Measurements from ENCODE around the gene CLDND2. TPM values are rescaled to one million over a fixed set of nuclear protein-coding genes. Genes with fewer than 3 reads are reported as not detected.

Gene CLDND2
- total RNA-seq, 4 donors from 2014 or later: not detected

DNA sequence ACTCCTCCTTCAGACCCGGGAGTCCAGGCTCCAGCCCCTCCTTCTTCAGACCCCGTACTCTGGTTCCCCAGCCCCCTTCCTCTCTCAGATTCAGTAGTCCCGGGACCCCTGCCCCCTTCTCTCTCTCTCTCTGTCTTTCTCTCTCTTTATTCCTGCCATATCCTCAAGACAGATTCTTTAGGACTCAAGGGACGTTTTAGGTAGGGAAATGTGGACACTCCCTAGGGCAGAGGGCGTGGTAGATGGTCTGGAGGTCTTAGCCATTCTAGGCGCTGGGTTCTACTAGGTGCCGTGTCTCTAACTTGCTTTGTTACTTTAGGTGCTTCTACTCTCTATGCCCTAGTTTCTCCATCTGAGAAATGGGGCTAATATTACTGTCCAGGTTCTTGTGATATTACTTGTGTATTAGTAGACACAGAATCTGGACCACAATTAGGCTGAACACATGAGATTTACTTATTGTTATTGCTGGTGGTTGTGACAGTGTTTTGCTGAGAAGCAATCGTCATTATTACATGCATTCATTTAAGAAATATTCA lies 22.3 kb upstream of the CLDND2 start:
- ATAC-seq: no peak
- TF ChIP-seq POLR2A (IDR thresholded peaks at IDR 0.05) (no peak), EP300 (IDR thresholded peaks at IDR 0.05) (no peak), POLR2AphosphoS5 (IDR thresholded peaks at IDR 0.05) (no peak), CTCF (IDR thresholded peaks at IDR 0.05) (no peak)
- Histone ChIP-seq H3K27me3 (no peaks in the 10 kb centered on the region), H3K36me3 (no peaks in the 10 kb centered on the region), H3K4me1 (peaks cover 0 to 13% (median 5%) of the 10 kb centered on the region in 3 donors), H3K9me3 (no peaks in the 10 kb centered on the region), H3K4me3 (no peak overlapping the region), H3K27ac (no peak overlapping the region)
- 57 to 69% methylated on average over 6 to 8 of the region's 8 CpGs for WGBS, 2 donors (ENCODE audit: low coverage in 1 of 2)

- Histone ChIP-seq H3K4me1 (peaks cover 0 to 6% (median 0%) of the 10 kb centered on the region in 3 donors), H3K36me3 (no peaks in the 10 kb centered on the region), H3K4me3 (no peak overlapping the region), H3K9me3 (no peaks in the 10 kb centered on the region), H3K27me3 (no peaks in the 10 kb centered on the region), H3K27ac (no peak overlapping the region)
- WGBS, 2 donors (ENCODE audit: low coverage in 1 of 2): 84% methylated on average over 3 of the region's 14 CpGs; no CpG with 5 or more reads in 1 of the 2 donors
- TF ChIP-seq CTCF (IDR thresholded peaks at IDR 0.05): no peak
- no peak for TF ChIP-seq POLR2AphosphoS5 (IDR thresholded peaks at IDR 0.05)
- TF ChIP-seq EP300 (IDR thresholded peaks at IDR 0.05): no peak
- no peak for TF ChIP-seq POLR2A (IDR thresholded peaks at IDR 0.05)
- no peak for ATAC-seq
Observed at GRCh38 chr19:51389143-51389542, 20.3 kb upstream of the CLDND2 start.

DNA sequence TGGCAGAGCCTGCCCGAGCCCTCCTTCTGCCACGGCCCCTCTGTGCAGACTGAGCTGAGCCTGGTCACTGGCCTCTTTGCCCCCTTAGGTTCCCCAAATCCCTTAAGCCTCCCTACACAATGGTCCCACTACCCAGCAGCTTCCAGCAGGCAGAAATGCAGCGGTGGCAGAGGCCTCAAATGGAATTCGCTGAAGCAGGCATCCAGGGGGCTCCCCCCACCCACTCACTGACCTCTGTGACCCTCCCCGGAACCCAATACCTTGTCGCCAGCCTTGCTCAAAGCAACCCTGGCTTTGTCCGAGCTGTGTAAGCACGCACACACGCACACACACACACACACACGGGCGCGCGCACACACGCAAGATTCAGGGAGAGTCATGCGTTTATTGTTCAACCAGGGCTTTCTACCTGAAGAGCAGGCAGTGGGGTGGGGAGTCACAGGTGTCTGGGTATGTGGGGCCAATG lies 19.2 kb upstream of the CLDND2 start, which contains the start of gene LIM2:
Gene LIM2 (minus strand): TSS at position 51 of the 466 bp plus-strand sequence. CDS start 531 bp downstream, outside the sequence.
- TF ChIP-seq EP300 (IDR thresholded peaks at IDR 0.05): no peak
- TF ChIP-seq CTCF (IDR thresholded peaks at IDR 0.05): no peak
- TF ChIP-seq POLR2A (IDR thresholded peaks at IDR 0.05): no peak
- no peak for TF ChIP-seq POLR2AphosphoS5 (IDR thresholded peaks at IDR 0.05)
- ATAC-seq: no peak

GRCh38 chr19:51386882-51387520 lies 18.2 kb upstream of the CLDND2 start:
- 67 to 97% methylated on average over 5 to 7 of the region's 14 CpGs for WGBS, 2 donors (ENCODE audit: low coverage in 1 of 2)
- no peak for TF ChIP-seq POLR2A (IDR thresholded peaks at IDR 0.05)
- TF ChIP-seq POLR2AphosphoS5 (IDR thresholded peaks at IDR 0.05): no peak
- TF ChIP-seq EP300 (IDR thresholded peaks at IDR 0.05): no peak
- no peak for TF ChIP-seq CTCF (IDR thresholded peaks at IDR 0.05)
- ATAC-seq: no peak
- Histone ChIP-seq H3K36me3 (no peaks in the 10 kb centered on the region), H3K4me3 (no peak overlapping the region), H3K27ac (no peak overlapping the region), H3K27me3 (no peaks in the 10 kb centered on the region), H3K4me1 (no peaks in the 10 kb centered on the region), H3K9me3 (no peaks in the 10 kb centered on the region)

More for the DNA sequence above, 19.2 kb upstream of the CLDND2 start, which contains the start of gene LIM2:
- Histone ChIP-seq H3K4me3 (no peak within 1 kb of the TSS), H3K36me3 (no peaks in the 10 kb centered on the region), H3K27me3 (no peaks in the 10 kb centered on the region), H3K27ac (no peak within 1 kb of the TSS), H3K4me1 (no peaks in the 10 kb centered on the region), H3K9me3 (no peaks in the 10 kb centered on the region)
- 20% methylated on average over 1 of the region's 15 CpGs; no CpG with 5 or more reads in 1 of the 2 donors for WGBS, 2 donors (ENCODE audit: low coverage in 1 of 2)

DNA sequence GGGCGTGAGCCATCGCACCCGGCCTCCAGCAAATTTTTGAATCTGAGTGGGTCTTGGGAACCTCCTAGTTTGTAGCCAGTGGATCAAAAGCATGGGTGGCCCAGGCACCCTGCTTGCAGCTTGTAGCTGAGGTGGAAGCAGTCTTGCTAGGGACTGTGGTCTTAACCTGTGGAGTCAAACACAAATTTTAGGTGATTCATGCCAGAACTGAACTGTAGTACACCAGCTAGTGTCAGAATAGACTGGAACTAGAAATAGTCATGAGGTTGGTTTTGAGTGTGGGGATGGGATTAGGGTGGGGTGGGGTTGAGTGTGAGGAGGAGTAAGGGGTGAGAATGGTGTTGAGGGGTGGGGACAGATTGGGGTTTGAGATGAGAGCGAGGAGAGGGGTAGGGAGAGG lies 13.2 kb upstream of the CLDND2 start:
- 100% methylated on average over 1 to 4 of the region's 4 CpGs for WGBS, 2 donors (ENCODE audit: low coverage in 1 of 2)

More for the DNA sequence above, 13.2 kb upstream of the CLDND2 start:
- Histone ChIP-seq H3K4me1 (no peaks in the 10 kb centered on the region), H3K27ac (no peak overlapping the region), H3K4me3 (no peak overlapping the region), H3K36me3 (no peaks in the 10 kb centered on the region), H3K27me3 (no peaks in the 10 kb centered on the region), H3K9me3 (peaks cover 0 to 12% (median 0%) of the 10 kb centered on the region in 3 donors)
- TF ChIP-seq EP300 (IDR thresholded peaks at IDR 0.05) (no peak), POLR2A (IDR thresholded peaks at IDR 0.05) (no peak)
- ATAC-seq: no peak
